Colonic mucosa (tissue), 4 donors: ENCODE data around the gene DOLPP1. TPM values are rescaled to one million over a fixed set of nuclear protein-coding genes. Genes with fewer than 3 reads are reported as not detected.
"Not testable (repeated sequence)": the region's sequence is repeated elsewhere in the genome, so short reads cannot be mapped to it uniquely, and the experiment has no call there.

Experiments
- DNase-seq: peaks from one replicate; pipeline ENCODE4 v3.0.0-alpha.2; 2020
- H3K27ac ChIP-seq: fragments of 200-600 bp; one replicate; pipeline ENCODE4 v1.8.0; 2021
- H3K27me3 ChIP-seq: fragments of 200-600 bp; one replicate; pipeline ENCODE4 v1.8.0; 2021
- H3K36me3 ChIP-seq: fragments of 200-600 bp; one replicate; pipeline ENCODE4 v1.8.0; 2021
- H3K4me1 ChIP-seq: fragments of 200-600 bp; one replicate; pipeline ENCODE4 v1.8.0; 2021; ENCODE audit warnings: mild to moderate bottlenecking
- H3K4me3 ChIP-seq: fragments of 200-600 bp; one replicate; pipeline ENCODE4 v1.8.0; 2021
- H3K9ac ChIP-seq, 2 donors: one replicate each; pipeline ENCODE4 v1.7.0; 2013; ENCODE audit warnings: control low read depth in 2 of 2, low read depth in 2 of 2, low read length in 2 of 2
- H3K9me3 ChIP-seq: fragments of 200-600 bp; one replicate; pipeline ENCODE4 v1.8.0; 2021
- CTCF ChIP-seq: fragments of 200-600 bp; IDR thresholded peaks from one replicate; pipeline ENCODE4 v1.8.0; 2022; ENCODE audit warnings: antibody characterized with exemption, mild to moderate bottlenecking
- intact Hi-C: fragments of 100-400 bp; cut with DNase I; formaldehyde crosslinking; loops from one replicate; pipeline ENCODE4 v1.14.1; 2022
- total RNA-seq, 2 donors: library from RNA; stranded (reverse); fragmentation: NEBNext Ultra II Directional in 1 of 2; extraction: Animal tissue kit (Norgen Biotek cat#: 25700) in 1 of 2; gene quantifications; one replicate each; pipeline ENCODE4 v1.2.1, GENCODE V29; 2021
- donor health status: healthy.
- donor health status: DM: no; HTN: no; CAD: no.
- donor health status: DM: no; HTN: no; CAD: no.

The DOLPP1 gene
- total RNA-seq = 10 to 100 TPM; 33.9 to 37.3 TPM

- peak within 1 kb of the TSS; percentile 81 for H3K4me3 ChIP-seq
- H3K27me3 ChIP-seq = no peaks in the 10 kb centered on the region
- H3K27ac ChIP-seq = peak within 1 kb of the TSS; percentile 87
- H3K9ac ChIP-seq = peak within 1 kb of the TSS; percentile 64 to 91
- no peak for TF ChIP-seq CTCF
- H3K36me3 ChIP-seq = peaks cover 4% of the 10 kb centered on the region
- no peaks in the 10 kb centered on the region for H3K9me3 ChIP-seq
- H3K4me1 ChIP-seq = peaks cover 18% of the 10 kb centered on the region
- intact Hi-C loops = no loop called here
- DNase-seq = peak; percentile 98
Measured at GRCh38 chr9:129080601-129081387, at the start of gene DOLPP1. Gene DOLPP1 (plus strand): TSS chr9:129081111. CDS start chr9:129081132, 21 bp downstream.

GRCh38 chr9:129031514-129031913 is 49.4 kb upstream of the DOLPP1 start:
- DNase-seq = no peak

GRCh38 chr9:129032541-129033159 is 48.3 kb upstream of the DOLPP1 start:
- no peaks in the 10 kb centered on the region for H3K27me3 ChIP-seq
- TF ChIP-seq CTCF = no peak
- no peaks in the 10 kb centered on the region for H3K36me3 ChIP-seq
- no peak overlapping the region for H3K4me3 ChIP-seq
- no peak overlapping the region for H3K9ac ChIP-seq
- intact Hi-C loops = no loop called here
- peaks cover 5% of the 10 kb centered on the region for H3K4me1 ChIP-seq
- H3K9me3 ChIP-seq = no peaks in the 10 kb centered on the region
- DNase-seq = no peak
- H3K27ac ChIP-seq = no peak overlapping the region

More at GRCh38 chr9:129031514-129031913, 49.4 kb upstream of the DOLPP1 start:
- Histone ChIP-seq H3K9ac (no peak overlapping the region), H3K36me3 (no peaks in the 10 kb centered on the region), H3K4me1 (peaks cover 7% of the 10 kb centered on the region), H3K9me3 (no peaks in the 10 kb centered on the region), H3K27ac (no peak overlapping the region), H3K4me3 (no peak overlapping the region), H3K27me3 (no peaks in the 10 kb centered on the region)
- TF ChIP-seq CTCF = no peak
- intact Hi-C loops = no loop called here

- Histone ChIP-seq H3K9ac (no peak overlapping the region), H3K4me3 (no peak overlapping the region), H3K36me3 (no peaks in the 10 kb centered on the region), H3K9me3 (no peaks in the 10 kb centered on the region), H3K27ac (no peak overlapping the region), H3K4me1 (peaks cover 11% of the 10 kb centered on the region), H3K27me3 (no peaks in the 10 kb centered on the region)
- intact Hi-C loops = no loop called here
- TF ChIP-seq CTCF = no peak
- DNase-seq = no peak
Measured at GRCh38 chr9:129033216-129033615, 47.7 kb upstream of the DOLPP1 start.

GRCh38 chr9:129035838-129036237 is 45.1 kb upstream of the DOLPP1 start:
- H3K9me3 ChIP-seq, H3K36me3 ChIP-seq, intact Hi-C loops, DNase-seq, H3K27me3 ChIP-seq: not testable (repeated sequence)
- H3K9ac ChIP-seq = peak overlapping the region; percentile 66 to 92
- H3K27ac ChIP-seq = peak overlapping the region; percentile 75
- H3K4me3 ChIP-seq = peak overlapping the region; percentile 66
- peaks cover 17% of the 10 kb centered on the region for H3K4me1 ChIP-seq
